Measurements from ENCODE around the gene RBM43. TPM values are rescaled to one million over a fixed set of nuclear protein-coding genes. Genes with fewer than 3 reads are reported as not detected.

The RBM43 gene
- total and polyA plus RNA-seq, 9 donors = 5.5 to 22.0 (median 13.6) TPM

DNA sequence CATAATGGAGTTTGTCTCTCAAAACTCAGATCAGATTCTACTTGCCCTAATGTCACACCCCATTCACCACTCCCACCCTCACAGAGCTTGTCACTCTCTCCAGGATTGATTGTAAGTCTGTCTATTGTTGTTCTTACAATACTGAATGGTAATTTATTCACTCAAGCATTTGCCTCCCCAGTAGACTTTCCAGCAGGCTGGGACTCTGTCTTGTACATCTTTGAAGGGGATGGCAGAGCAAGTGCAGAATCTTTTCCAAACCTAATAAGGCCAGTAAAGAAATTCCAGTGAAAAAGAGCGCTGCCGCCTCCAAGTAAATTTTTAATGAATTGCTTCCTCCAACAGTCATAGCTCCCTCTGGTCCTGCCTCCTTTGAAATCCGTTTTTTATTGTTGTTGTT is 56.9 kb downstream of the RBM43 start:
- H3K27ac ChIP-seq = no peak overlapping the region
- H3K4me3 ChIP-seq = no peak overlapping the region
- no peaks in the 10 kb centered on the region for H3K27me3 ChIP-seq
- no peaks in the 10 kb centered on the region for H3K9me3 ChIP-seq
- no peaks in the 10 kb centered on the region for H3K36me3 ChIP-seq
- intact Hi-C loops (cut with DNase I) = no loop called here
- no peaks in the 10 kb centered on the region for H3K4me1 ChIP-seq (ENCODE audit: insufficient read depth)
- DNase-seq = no peak
- WGBS, 3 donors = 79 to 88% (median 81%) methylated on average over 3 of the region's 3 CpGs
- no peak for TF ChIP-seq EP300 (IDR thresholded peaks at IDR 0.05)

DNA sequence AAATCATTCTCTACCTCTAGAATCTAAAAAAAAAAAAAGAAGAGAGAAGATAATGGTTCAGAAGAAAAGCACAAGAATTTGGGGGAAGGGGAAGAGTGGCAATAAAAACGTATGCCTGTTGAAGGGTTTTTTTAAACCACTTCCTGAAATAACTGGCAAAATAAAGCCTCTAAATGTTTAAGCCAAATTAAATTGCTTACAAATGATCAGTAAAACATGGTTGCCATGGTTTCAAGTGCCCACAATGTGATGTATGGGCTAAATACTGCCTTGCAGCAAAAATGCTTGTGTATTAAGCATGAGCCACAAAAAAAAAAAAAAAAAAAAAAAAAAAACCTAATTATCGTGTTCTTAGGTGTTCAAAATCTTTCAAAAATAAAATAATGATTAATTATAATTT is 60.8 kb downstream of the RBM43 start:
- H3K4me3 ChIP-seq = no peak overlapping the region
- intact Hi-C loops (cut with DNase I) = no loop called here
- no peaks in the 10 kb centered on the region for H3K9me3 ChIP-seq
- TF ChIP-seq EP300 (IDR thresholded peaks at IDR 0.05) (no peak), POLR2A (IDR thresholded peaks at IDR 0.05) (no peak)
- TF ChIP-seq, protein P1, sequence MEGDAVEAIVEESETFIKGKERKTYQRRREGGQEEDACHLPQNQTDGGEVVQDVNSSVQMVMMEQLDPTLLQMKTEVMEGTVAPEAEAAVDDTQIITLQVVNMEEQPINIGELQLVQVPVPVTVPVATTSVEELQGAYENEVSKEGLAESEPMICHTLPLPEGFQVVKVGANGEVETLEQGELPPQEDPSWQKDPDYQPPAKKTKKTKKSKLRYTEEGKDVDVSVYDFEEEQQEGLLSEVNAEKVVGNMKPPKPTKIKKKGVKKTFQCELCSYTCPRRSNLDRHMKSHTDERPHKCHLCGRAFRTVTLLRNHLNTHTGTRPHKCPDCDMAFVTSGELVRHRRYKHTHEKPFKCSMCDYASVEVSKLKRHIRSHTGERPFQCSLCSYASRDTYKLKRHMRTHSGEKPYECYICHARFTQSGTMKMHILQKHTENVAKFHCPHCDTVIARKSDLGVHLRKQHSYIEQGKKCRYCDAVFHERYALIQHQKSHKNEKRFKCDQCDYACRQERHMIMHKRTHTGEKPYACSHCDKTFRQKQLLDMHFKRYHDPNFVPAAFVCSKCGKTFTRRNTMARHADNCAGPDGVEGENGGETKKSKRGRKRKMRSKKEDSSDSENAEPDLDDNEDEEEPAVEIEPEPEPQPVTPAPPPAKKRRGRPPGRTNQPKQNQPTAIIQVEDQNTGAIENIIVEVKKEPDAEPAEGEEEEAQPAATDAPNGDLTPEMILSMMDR (IDR thresholded peaks at IDR 0.05) = no peak
- no peaks in the 10 kb centered on the region for H3K36me3 ChIP-seq
- H3K27ac ChIP-seq = no peak overlapping the region
- no peaks in the 10 kb centered on the region for H3K4me1 ChIP-seq (ENCODE audit: insufficient read depth)
- no peak for DNase-seq
- no peaks in the 10 kb centered on the region for H3K27me3 ChIP-seq
- 43 to 54% (median 52%) methylated on average over 2 of the region's 2 CpGs for WGBS, 3 donors

DNA sequence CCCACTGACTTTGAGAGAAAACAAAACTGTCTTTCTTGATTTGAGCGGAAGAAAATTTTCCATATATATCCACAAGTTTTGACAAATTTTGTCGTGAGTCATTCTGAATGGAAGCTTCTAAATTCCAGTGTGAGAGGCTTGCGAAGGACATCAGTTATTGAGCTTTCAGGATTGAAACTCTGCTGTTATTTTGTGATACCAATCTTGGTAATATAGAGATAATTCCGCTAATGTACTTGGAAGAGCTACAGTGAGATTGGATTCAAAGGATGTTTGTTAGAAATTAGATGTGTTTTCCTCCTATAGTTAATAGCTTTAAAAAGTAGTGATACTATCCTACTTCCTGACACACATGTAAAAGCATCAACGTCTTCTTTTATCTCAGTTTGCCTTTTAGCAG is 61.4 kb downstream of the RBM43 start:
- Histone ChIP-seq H3K4me3 (no peak overlapping the region), H3K27me3 (no peaks in the 10 kb centered on the region), H3K27ac (no peak overlapping the region), H3K36me3 (no peaks in the 10 kb centered on the region), H3K4me1 (ENCODE audit: insufficient read depth) (no peaks in the 10 kb centered on the region), H3K9me3 (no peaks in the 10 kb centered on the region)
- WGBS, 3 donors = 47 to 60% (median 58%) methylated on average over 5 of the region's 5 CpGs
- TF ChIP-seq, protein P1 (IDR thresholded peaks at IDR 0.05) = no peak
- TF ChIP-seq POLR2A (IDR thresholded peaks at IDR 0.05) (no peak), EP300 (IDR thresholded peaks at IDR 0.05) (no peak)
- intact Hi-C loops (cut with DNase I) = no loop called here
- no peak for DNase-seq

DNA sequence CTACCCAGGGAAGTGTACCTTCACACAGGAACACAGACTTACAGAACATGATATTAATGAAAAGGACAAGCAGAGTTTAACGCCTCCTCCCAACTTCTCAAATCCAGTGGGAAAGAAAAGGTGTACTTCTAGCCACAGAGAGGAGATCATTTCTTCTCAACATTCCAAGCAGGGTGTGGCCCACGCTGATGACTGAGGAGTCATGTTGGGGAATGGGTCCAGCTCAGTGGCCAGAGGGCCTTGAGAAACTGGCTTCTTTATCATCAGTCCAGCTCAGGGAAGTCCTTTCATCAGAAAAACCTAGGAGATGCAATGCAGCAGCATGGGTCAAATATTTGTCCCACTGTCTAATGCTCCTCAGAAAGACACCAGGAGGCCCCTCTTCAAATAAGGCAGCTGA is 63.0 kb downstream of the RBM43 start:
- WGBS, 3 donors = 92 to 95% (median 92%) methylated on average over 2 of the region's 2 CpGs
- H3K4me3 ChIP-seq = no peak overlapping the region
- TF ChIP-seq EP300 (IDR thresholded peaks at IDR 0.05) (no peak), POLR2A (IDR thresholded peaks at IDR 0.05) (no peak)
- TF ChIP-seq, protein P1 (IDR thresholded peaks at IDR 0.05) = no peak
- no peak overlapping the region for H3K27ac ChIP-seq
- no peaks in the 10 kb centered on the region for H3K36me3 ChIP-seq
- H3K9me3 ChIP-seq = no peaks in the 10 kb centered on the region
- no peak for DNase-seq
- H3K27me3 ChIP-seq = no peaks in the 10 kb centered on the region
- H3K4me1 ChIP-seq (ENCODE audit: insufficient read depth) = no peaks in the 10 kb centered on the region
- intact Hi-C loops (cut with DNase I) = no loop called here

Other genes starting within 250 kb of the RBM43 start
- gene NMI, start 27.8 kb upstream of the RBM43 start, total RNA-seq = 10 to 100 TPM in 5 of 7 donors, 1 to 10 TPM in 2; 8.4 to 17.3 (median 13.7) TPM
- 10 to 100 TPM; 12.8 to 17.6 TPM for gene NMI, start 27.8 kb upstream of the RBM43 start, polyA plus RNA-seq
- 1 to 10 TPM in 1 of 7 donors, under 1 TPM in 3, not detected in 3; 0.20 to 1.0 (median 0.28) TPM for gene TNFAIP6, start 95.7 kb upstream of the RBM43 start, total RNA-seq
- under 1 TPM; 0.23 to 0.88 TPM for gene TNFAIP6, start 95.7 kb upstream of the RBM43 start, polyA plus RNA-seq
- gene RIF1, start 148.0 kb upstream of the RBM43 start, total RNA-seq = 10 to 100 TPM; 35.5 to 56.1 (median 49.5) TPM
- 10 to 100 TPM in 1 of 2 donors, 1 to 10 TPM in 1; 7.3 to 10.5 TPM for gene RIF1, start 148.0 kb upstream of the RBM43 start, polyA plus RNA-seq